Liver (tissue), 9 donors: ENCODE results near the gene ZDHHC5. TPM values are rescaled to one million over a fixed set of nuclear protein-coding genes. Genes with fewer than 3 reads are reported as not detected.

Experiments
- DNase-seq: peaks from one replicate; pipeline ENCODE4 v3.0.0-alpha.2; 2017; ENCODE audit warnings: low spot score
- H3K27ac ChIP-seq, 2 donors: one replicate each; pipeline ENCODE4 v1.7.0; 2013; ENCODE audit warnings: inconsistent platforms in 2 of 2, low read length in 2 of 2, control low read depth in 1 of 2, low read depth in 1 of 2, mild to moderate bottlenecking in 1 of 2
- H3K27me3 ChIP-seq, 4 donors: one replicate each; pipeline versions ENCODE4 v1.6.1 to v1.7.0; 2013; ENCODE audit warnings: low read length in 3 of 4, inconsistent platforms in 1 of 4, mild to moderate bottlenecking in 1 of 4, moderate library complexity in 1 of 4; ENCODE audit not compliant: control insufficient read depth in 4 of 4, insufficient read depth in 4 of 4
- H3K36me3 ChIP-seq, 4 donors: one replicate each; pipeline versions ENCODE4 v1.6.1 to v1.7.0; 2013; ENCODE audit warnings: low read length in 3 of 4, mild to moderate bottlenecking in 3 of 4, low read depth in 1 of 4, moderate library complexity in 1 of 4; ENCODE audit not compliant: control insufficient read depth in 4 of 4, insufficient read depth in 3 of 4
- H3K4me1 ChIP-seq, 4 donors: one replicate each; pipeline versions ENCODE4 v1.6.1 to v1.7.0; 2013; ENCODE audit warnings: low read length in 3 of 4, mild to moderate bottlenecking in 3 of 4, moderate library complexity in 1 of 4; ENCODE audit not compliant: control insufficient read depth in 4 of 4, insufficient read depth in 4 of 4
- H3K4me3 ChIP-seq, 3 donors: one replicate each; pipeline versions ENCODE4 v1.6.1 to v1.7.0; 2013; ENCODE audit warnings: low read length in 3 of 3, control low read depth in 1 of 3, low read depth in 1 of 3, mild to moderate bottlenecking in 1 of 3
- H3K9ac ChIP-seq, 2 donors: one replicate each; pipeline ENCODE4 v1.7.0; 2013; ENCODE audit warnings: low read length in 2 of 2, mild to moderate bottlenecking in 2 of 2, moderate library complexity in 2 of 2, control low read depth in 1 of 2, low read depth in 1 of 2
- H3K9me3 ChIP-seq, 4 donors: one replicate each; pipeline versions ENCODE4 v1.6.1 to v1.7.0; 2013; ENCODE audit warnings: low read length in 3 of 4; ENCODE audit not compliant: control insufficient read depth in 4 of 4
- CTCF ChIP-seq: fragments of 150-350 bp; IDR thresholded peaks from 2 replicates; pipeline ENCODE4 v1.5.1; 2017; ENCODE audit warnings: improper control_type of control experiment, low read depth, low read length; ENCODE audit not compliant: missing input control
- EGR1 ChIP-seq, 2 donors: IDR thresholded peaks; 2 replicates each; pipeline ENCODE4 v1.6.1; 2016 to 2018; ENCODE audit warnings: antibody characterized with exemption in 2 of 2, low read depth in 2 of 2
- FOXA1 ChIP-seq: IDR thresholded peaks from 2 replicates; pipeline ENCODE4 v1.6.1; 2016; ENCODE audit warnings: antibody characterized with exemption
- FOXA2 ChIP-seq: IDR thresholded peaks from 2 replicates; pipeline ENCODE4 v1.6.1; 2016; ENCODE audit warnings: antibody characterized with exemption
- GABPA ChIP-seq, 2 donors: IDR thresholded peaks in 1 of 2; conservative IDR thresholded peaks in 1 of 2; 2 replicates each; pipeline ENCODE4 v1.6.1; 2016; ENCODE audit warnings: antibody characterized with exemption in 2 of 2, mild to moderate bottlenecking in 1 of 2, moderate library complexity in 1 of 2
- HNF4A ChIP-seq, 2 donors: conservative IDR thresholded peaks; 2 replicates each; pipeline ENCODE4 v1.6.1; 2016; ENCODE audit warnings: antibody characterized with exemption in 2 of 2, mild to moderate bottlenecking in 2 of 2
- HNF4G ChIP-seq: IDR thresholded peaks from 2 replicates; pipeline ENCODE4 v1.6.1; 2016; ENCODE audit warnings: antibody characterized with exemption
- JUND ChIP-seq, 2 donors: IDR thresholded peaks; 2 replicates each; pipeline ENCODE4 v1.6.1; 2016; ENCODE audit warnings: antibody characterized with exemption in 2 of 2
- MAX ChIP-seq: IDR thresholded peaks from 2 replicates; pipeline ENCODE4 v1.6.1; 2016; ENCODE audit warnings: antibody characterized with exemption
- NR2F2 ChIP-seq: IDR thresholded peaks from 2 replicates; pipeline ENCODE4 v1.6.1; 2016; ENCODE audit warnings: antibody characterized with exemption
- RAD21 ChIP-seq, 2 donors: IDR thresholded peaks; 2 replicates each; pipeline ENCODE4 v1.6.1; 2016; ENCODE audit warnings: antibody characterized with exemption in 2 of 2, mild to moderate bottlenecking in 2 of 2
- RXRA ChIP-seq, 2 donors: IDR thresholded peaks; 2 replicates each; pipeline ENCODE4 v1.6.1; 2017 to 2018; ENCODE audit warnings: antibody characterized with exemption in 2 of 2, mild to moderate bottlenecking in 1 of 2
- SP1 ChIP-seq: IDR thresholded peaks from 2 replicates; pipeline ENCODE4 v1.6.1; 2018; ENCODE audit warnings: antibody characterized with exemption, mild to moderate bottlenecking
- TAF1 ChIP-seq: conservative IDR thresholded peaks from 2 replicates; pipeline ENCODE4 v1.6.1; 2016; ENCODE audit warnings: antibody characterized with exemption, mild to moderate bottlenecking
- ZBTB33 ChIP-seq: IDR thresholded peaks from 2 replicates; pipeline ENCODE4 v1.6.1; 2016; ENCODE audit warnings: antibody characterized with exemption
- WGBS: extraction: QIAGEN DNeasy Blood & Tissue Kit; methylation state at CpG from one replicate; pipeline ENCODE4 v1.1.7; 2013; 5-methylcytosine and 5-hydroxymethylcytosine counted together
- polyA plus RNA-seq, 2 donors: library from polyadenylated mRNA; stranded (reverse) in 1 of 2; unstranded in 1 of 2; fragments of 200-250 nt in 1 of 2; fragments of >200 nt in 1 of 2; fragmentation: Nextera tagmentation in 1 of 2; extraction: Ambion mirVana in 1 of 2; gene quantifications; one replicate each; pipeline versions ENCODE4 v1.2.1 to v1.2.3, GENCODE V29; 2013 to 2015
- total RNA-seq, 2 donors: library from RNA; depleted of rRNA; stranded (reverse); fragments of >200 nt; gene quantifications; one replicate each; pipeline ENCODE4 v1.2.3, GENCODE V29; 2014
- TF ChIP-seq, protein P1 (sequence below): IDR thresholded peaks from 2 replicates; pipeline ENCODE4 v1.6.1; 2016; ENCODE audit warnings: antibody characterized with exemption
- donor health status: healthy.
- donor health status: healthy.
- donor health status: healthy.
- donor health status: healthy.
- donor health status: healthy.

Gene ZDHHC5
- total and polyA plus RNA-seq, 4 donors = 7.2 to 31.4 (median 26.1) TPM

GRCh38 chr11:57646194-57646798 is 21.6 kb upstream of the ZDHHC5 start:
- no peak overlapping the region for H3K27ac ChIP-seq
- H3K27me3 ChIP-seq = peaks cover 0 to 7% (median 1%) of the 10 kb centered on the region in 4 donors
- H3K4me1 ChIP-seq = peaks cover 0 to 18% (median 6%) of the 10 kb centered on the region in 4 donors
- no peaks in the 10 kb centered on the region for H3K9me3 ChIP-seq
- H3K36me3 ChIP-seq = no peaks in the 10 kb centered on the region
- TF ChIP-seq JUND (IDR thresholded peaks at IDR 0.05) (no peak), FOXA1 (no peak), CTCF (no peak), NR2F2 (no peak), RXRA (IDR thresholded peaks at IDR 0.05) (no peak)
- no peak overlapping the region for H3K9ac ChIP-seq
- 57% methylated on average over 10 of the region's 10 CpGs for WGBS
- no peak overlapping the region for H3K4me3 ChIP-seq
- DNase-seq = peak; percentile 50

DNA sequence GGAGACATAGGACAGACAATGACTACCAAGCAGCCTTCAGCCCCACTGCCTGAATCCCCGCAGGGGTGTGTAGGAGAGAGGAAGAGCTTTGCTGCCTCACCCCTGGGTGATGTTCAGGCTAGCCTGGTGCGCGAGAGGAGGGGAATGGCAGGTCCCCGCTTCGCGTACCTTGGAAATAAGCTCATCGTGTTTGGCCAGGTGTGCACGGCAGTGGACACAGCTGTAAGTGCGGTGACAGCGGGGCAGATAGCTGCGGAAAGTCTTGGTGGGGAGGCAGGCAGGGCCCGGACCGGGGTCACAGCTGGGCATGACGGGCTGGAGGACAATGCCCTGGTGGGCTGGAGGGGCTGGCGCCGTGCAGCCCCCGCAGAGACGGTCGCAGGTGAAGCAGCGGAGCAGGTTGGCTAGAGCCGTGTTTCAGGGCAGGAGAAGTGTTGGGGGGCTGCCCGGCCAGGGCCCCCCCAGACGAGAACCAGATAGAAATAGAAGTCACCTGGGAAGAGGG is 21.1 kb upstream of the ZDHHC5 start:
- DNase-seq = peak; percentile 65
- H3K27me3 ChIP-seq = peaks cover 0 to 7% (median 1%) of the 10 kb centered on the region in 4 donors
- no peak overlapping the region for H3K9ac ChIP-seq
- TF ChIP-seq EGR1 (IDR thresholded peaks at IDR 0.05; ENCODE audit: low read depth in 2 of 2) (no peak), FOXA2 (no peak), RAD21 (IDR thresholded peaks at IDR 0.05) (no peak), HNF4A (conservative IDR thresholded peaks at IDR 0.05) (no peak), NR2F2 (no peak), MAX (no peak), JUND (IDR thresholded peaks at IDR 0.05) (no peak), HNF4G (no peak)
- H3K4me1 ChIP-seq = peaks cover 0 to 18% (median 5%) of the 10 kb centered on the region in 4 donors
- H3K27ac ChIP-seq = no peak overlapping the region
- 20% methylated on average over 23 of the region's 23 CpGs for WGBS
- no peaks in the 10 kb centered on the region for H3K9me3 ChIP-seq
- H3K4me3 ChIP-seq = no peak overlapping the region
- H3K36me3 ChIP-seq = no peaks in the 10 kb centered on the region

- Histone ChIP-seq H3K4me3 (no peak overlapping the region), H3K4me1 (peaks cover 0 to 18% (median 5%) of the 10 kb centered on the region in 4 donors), H3K9ac (no peak overlapping the region), H3K9me3 (no peaks in the 10 kb centered on the region), H3K27ac (no peak overlapping the region), H3K27me3 (peaks cover 0 to 7% (median 1%) of the 10 kb centered on the region in 4 donors), H3K36me3 (no peaks in the 10 kb centered on the region)
- WGBS = 15% methylated on average over 10 of the region's 10 CpGs
- TF ChIP-seq EGR1 (IDR thresholded peaks at IDR 0.05; ENCODE audit: low read depth in 2 of 2) = no peak
- TF ChIP-seq NR2F2 = no peak
- no peak for TF ChIP-seq HNF4G
- TF ChIP-seq FOXA1 = no peak
- TF ChIP-seq RXRA (IDR thresholded peaks at IDR 0.05) = no peak
- TF ChIP-seq ZBTB33 = no peak
- no peak for TF ChIP-seq GABPA (IDR thresholded peaks at IDR 0.05 in 1 of 2, conservative IDR thresholded peaks at IDR 0.05 in 1 of 2)
- TF ChIP-seq, protein P1, sequence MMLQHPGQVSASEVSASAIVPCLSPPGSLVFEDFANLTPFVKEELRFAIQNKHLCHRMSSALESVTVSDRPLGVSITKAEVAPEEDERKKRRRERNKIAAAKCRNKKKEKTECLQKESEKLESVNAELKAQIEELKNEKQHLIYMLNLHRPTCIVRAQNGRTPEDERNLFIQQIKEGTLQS = no peak
- no peak for TF ChIP-seq SP1
- no peak for TF ChIP-seq MAX
- no peak for TF ChIP-seq TAF1
- no peak for TF ChIP-seq JUND (IDR thresholded peaks at IDR 0.05)
- TF ChIP-seq FOXA2 = no peak
- no peak for TF ChIP-seq RAD21 (IDR thresholded peaks at IDR 0.05)
- peak; percentile 47 for DNase-seq
These were observed 20.5 kb upstream of the ZDHHC5 start for GRCh38 chr11:57647372-57647771.
